GM18867 (cell line): Measurements from ENCODE around the gene CYP26C1.

Experiments
- ATAC-seq: cut with Tn5 transposase; IDR thresholded peaks from one replicate; pipeline ENCODE4 v1.9.1; 2021; ENCODE audit warnings: mild to moderate bottlenecking, moderate library complexity; ENCODE audit not compliant: unreplicated experiment

The CYP26C1 gene

DNA sequence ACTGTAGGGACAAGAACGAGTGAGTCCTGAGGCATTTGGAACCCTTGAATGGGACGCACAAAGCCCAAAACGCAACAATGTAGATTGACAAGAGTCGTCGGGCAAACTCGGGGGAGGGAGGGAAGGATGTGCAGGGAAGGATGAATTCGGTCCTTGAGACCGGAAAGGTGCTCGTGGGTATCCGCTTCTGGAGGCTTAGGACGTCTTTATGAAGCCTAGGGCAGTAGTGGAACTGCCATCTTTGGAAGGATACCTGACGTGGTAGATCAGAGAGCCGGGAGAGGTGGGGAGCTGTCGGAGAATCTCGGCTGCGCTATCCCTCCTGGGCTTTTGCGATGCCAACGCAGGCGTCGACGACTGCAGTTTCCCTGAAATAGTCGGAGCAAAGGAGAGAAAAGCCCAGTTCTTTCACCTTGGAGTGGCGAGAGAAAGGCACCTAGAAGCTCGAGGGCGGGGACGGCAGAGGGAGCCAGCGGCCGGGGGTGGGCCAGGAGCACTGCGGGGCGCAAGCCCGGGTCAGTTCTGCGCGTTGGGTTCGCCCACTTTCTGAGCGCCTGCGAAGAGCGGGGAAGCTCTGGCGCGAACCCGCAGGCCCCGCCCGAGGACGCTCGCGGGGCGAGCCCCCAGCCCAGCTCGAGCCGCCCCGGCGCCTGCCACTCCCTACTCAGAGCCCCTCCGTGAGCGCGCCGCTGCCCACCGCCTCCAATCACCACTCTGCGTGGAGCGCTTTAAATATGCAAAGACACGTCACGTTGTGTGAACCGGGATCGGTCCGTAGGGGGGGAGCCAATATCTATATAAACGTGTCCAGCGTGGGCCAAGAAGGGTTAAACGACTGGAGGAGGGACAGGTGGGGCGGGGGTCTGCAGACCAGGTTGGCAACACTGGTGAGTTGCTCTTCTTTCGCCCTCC lies at the start of gene CYP26C1:
Gene CYP26C1 (plus strand): TSS at position 824 of the 912 bp plus-strand sequence. CDS start 466 bp downstream, outside the sequence.
- no peak for ATAC-seq

DNA sequence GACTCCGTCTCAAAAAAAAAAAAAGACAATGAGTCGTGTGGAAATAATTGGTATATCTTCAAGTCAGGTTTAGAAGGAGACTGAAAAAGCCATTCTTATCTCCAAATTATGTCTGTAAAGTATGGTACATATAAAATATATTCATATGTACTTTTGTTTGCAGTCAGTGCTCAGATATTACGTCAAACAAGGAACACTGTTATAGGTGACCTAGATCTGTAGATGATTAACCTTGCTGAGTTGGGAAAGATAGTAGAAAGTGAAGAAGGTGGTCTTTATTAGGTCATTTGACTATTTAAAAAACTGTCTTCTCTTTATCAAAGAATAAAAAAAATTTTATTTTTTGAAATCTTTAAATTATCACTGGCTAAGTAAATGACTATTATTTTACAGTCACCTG lies 44.9 kb upstream of the CYP26C1 start:
- no peak for ATAC-seq

- ATAC-seq = no peak
Measured at GRCh38 chr10:93023013-93023650, 37.5 kb upstream of the CYP26C1 start.

- ATAC-seq = no peak
Measured at GRCh38 chr10:93026072-93026471, 34.5 kb upstream of the CYP26C1 start.

GRCh38 chr10:93027508-93027907 lies 33.1 kb upstream of the CYP26C1 start:
- ATAC-seq = no peak

GRCh38 chr10:93028883-93029282 lies 31.7 kb upstream of the CYP26C1 start:
- ATAC-seq = no peak

- ATAC-seq = no peak
Measured at GRCh38 chr10:93030409-93030808, 30.2 kb upstream of the CYP26C1 start.

DNA sequence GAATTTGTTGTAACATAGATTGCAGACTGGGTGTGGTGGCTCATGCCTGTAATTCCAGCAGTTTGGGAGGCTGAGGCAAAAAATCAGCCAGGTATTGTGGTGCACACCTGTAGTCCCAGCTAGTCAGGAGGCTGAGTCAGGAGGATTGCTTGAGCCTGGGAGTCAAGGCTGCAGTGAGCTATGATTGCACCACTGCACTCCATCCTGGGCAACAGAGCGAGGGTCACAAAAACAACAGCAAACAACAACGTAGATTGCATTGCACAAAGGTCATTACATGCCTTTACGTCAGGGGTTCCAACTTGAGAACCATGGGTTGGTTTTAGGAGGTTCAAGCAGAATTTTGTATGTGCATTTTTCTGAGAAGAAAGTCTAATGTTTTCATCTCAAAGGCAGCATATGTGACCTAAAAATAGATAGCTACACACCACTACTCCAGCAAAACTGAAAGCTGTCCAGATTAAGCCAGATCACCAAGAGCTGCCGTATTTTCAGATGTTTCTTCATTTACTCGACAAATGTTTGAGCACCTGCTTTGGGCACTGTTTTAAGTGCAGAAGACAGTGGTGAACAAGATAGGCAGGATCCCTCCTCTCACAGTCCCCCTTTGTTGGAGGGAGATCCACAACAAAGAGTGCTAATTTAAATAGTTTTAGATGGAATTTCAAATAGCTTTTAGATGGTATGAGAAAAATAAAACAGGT lies 28.3 kb upstream of the CYP26C1 start:
- no peak for ATAC-seq

- no peak for ATAC-seq
Measured at GRCh38 chr10:93032809-93033137, 27.8 kb upstream of the CYP26C1 start.

- ATAC-seq = no peak
Measured at GRCh38 chr10:93034426-93034825, 26.2 kb upstream of the CYP26C1 start.

- no peak for ATAC-seq
Measured at GRCh38 chr10:93039110-93039509, 21.5 kb upstream of the CYP26C1 start.

GRCh38 chr10:93039721-93040120 lies 20.9 kb upstream of the CYP26C1 start:
- no peak for ATAC-seq

DNA sequence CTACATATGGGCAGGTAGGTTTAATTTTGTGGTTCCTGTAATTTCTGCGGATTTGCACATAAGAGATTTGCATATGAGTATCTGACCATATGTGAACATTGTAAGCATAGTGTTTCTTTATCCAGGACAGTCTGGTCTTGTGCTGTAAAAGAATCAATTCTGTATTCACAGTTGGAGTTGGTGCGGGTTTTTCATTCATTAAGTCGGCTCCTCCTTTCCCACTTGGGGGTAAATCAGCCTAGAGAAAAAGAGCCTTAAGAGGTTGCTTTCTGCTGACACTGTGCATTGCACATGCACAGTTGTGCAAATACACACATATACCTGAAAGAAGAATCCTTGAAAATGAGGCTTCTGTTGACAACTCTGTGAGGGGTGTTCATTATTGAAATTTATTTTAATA lies 6.1 kb upstream of the CYP26C1 start:
- no peak for ATAC-seq

- ATAC-seq = no peak
Measured at GRCh38 chr10:93058139-93058538, 2.5 kb upstream of the CYP26C1 start.

GRCh38 chr10:93060887-93061593 lies 442 bp downstream of the CYP26C1 start:
- no peak for ATAC-seq

DNA sequence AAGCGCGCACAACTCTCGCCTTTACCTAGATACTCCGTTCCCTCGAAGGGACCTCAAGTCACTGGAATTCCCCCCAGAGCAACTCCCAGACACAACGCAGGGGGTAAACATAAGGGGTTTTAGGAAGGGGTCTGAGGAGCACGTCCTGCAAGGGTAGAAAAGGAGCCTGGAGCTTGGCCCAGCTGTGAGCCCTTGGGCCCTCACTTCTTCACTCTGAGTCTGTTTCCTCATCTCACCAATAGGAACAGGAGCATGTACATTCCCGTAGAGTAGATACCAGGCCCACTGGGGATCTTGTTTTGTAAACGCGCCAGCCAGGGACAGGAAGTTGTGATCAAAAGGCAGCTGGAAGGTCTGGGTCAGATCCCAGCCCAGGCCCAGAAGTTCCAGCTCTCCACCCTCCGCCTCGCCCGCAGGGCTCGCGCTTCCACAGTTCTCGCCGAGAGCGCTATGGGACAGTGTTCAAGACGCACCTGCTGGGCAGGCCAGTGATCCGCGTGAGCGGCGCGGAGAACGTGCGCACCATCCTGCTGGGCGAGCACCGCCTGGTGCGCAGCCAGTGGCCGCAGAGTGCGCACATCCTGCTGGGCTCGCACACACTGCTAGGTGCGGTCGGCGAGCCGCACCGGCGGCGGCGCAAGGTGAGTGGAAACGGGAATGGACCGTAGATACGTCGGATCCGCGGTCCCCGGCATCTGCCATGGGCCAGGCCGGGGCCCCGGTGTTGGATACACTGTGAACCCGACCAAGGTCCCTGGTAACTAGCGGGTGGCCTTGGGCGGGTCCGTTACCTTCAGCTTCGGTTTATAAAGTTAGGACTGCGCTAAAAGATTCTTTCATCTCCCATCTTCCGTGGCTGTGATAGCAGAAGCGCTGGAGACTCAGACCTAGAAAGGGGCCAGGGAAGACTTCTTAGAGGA lies 1.3 kb downstream of the CYP26C1 start:
- no peak for ATAC-seq

- ATAC-seq = no peak
Measured at GRCh38 chr10:93062514-93063143, 2.0 kb downstream of the CYP26C1 start.

GRCh38 chr10:93063144-93063976 lies 2.8 kb downstream of the CYP26C1 start:
- no peak for ATAC-seq
